GM21529 (cell line): ENCODE results near the gene REN.

Experiments
- ATAC-seq: cut with Tn5 transposase; IDR thresholded peaks from one replicate; pipeline ENCODE4 v1.9.1; 2021; ENCODE audit not compliant: unreplicated experiment

Gene REN

GRCh38 chr1:204191456-204191855 lies 25.3 kb upstream of the REN start:
- no peak for ATAC-seq

GRCh38 chr1:204190212-204191211 lies 24.4 kb upstream of the REN start:
- no peak for ATAC-seq

- ATAC-seq, result no peak
Observed at GRCh38 chr1:204188959-204189639, 23.0 kb upstream of the REN start.

- ATAC-seq, result no peak
Observed at GRCh38 chr1:204186597-204186996, 20.5 kb upstream of the REN start.

- no peak for ATAC-seq
Observed at GRCh38 chr1:204181116-204181515, 15.0 kb upstream of the REN start.

- no peak for ATAC-seq
Observed at GRCh38 chr1:204180133-204180532, 14.0 kb upstream of the REN start.

- no peak for ATAC-seq
Observed at GRCh38 chr1:204178487-204179281, 12.5 kb upstream of the REN start.

GRCh38 chr1:204177133-204177532 lies 11.0 kb upstream of the REN start:
- no peak for ATAC-seq

- ATAC-seq, result no peak
Observed at GRCh38 chr1:204176049-204176448, 9.9 kb upstream of the REN start.

- no peak for ATAC-seq
Observed at GRCh38 chr1:204174958-204175357, 8.8 kb upstream of the REN start.

GRCh38 chr1:204172404-204173029 lies 6.4 kb upstream of the REN start:
- no peak for ATAC-seq

GRCh38 chr1:204171751-204172178 lies 5.6 kb upstream of the REN start:
- ATAC-seq, result no peak

- ATAC-seq, result no peak
Observed at GRCh38 chr1:204170494-204171155, 4.5 kb upstream of the REN start.

GRCh38 chr1:204169858-204170257 lies 3.7 kb upstream of the REN start:
- ATAC-seq, result no peak

GRCh38 chr1:204167730-204168129 lies 1.6 kb upstream of the REN start:
- no peak for ATAC-seq

- no peak for ATAC-seq
Observed at GRCh38 chr1:204162494-204163074, 3.6 kb downstream of the REN start.

- no peak for ATAC-seq
Observed at GRCh38 chr1:204161609-204162493, 4.3 kb downstream of the REN start.

GRCh38 chr1:204157962-204158361 lies 8.2 kb downstream of the REN start:
- no peak for ATAC-seq

GRCh38 chr1:204155881-204156280 lies 10.3 kb downstream of the REN start:
- no peak for ATAC-seq
